ENCODE data around the gene TRIM16. TPM values are rescaled to one million over a fixed set of nuclear protein-coding genes. Genes with fewer than 3 reads are reported as not detected.
"Not testable (repeated sequence)": the region's sequence is repeated elsewhere in the genome, so short reads cannot be mapped to it uniquely, and the experiment has no call there.

Gene TRIM16
- 13.2 and 13.7 TPM in 2 replicates for total RNA-seq

DNA sequence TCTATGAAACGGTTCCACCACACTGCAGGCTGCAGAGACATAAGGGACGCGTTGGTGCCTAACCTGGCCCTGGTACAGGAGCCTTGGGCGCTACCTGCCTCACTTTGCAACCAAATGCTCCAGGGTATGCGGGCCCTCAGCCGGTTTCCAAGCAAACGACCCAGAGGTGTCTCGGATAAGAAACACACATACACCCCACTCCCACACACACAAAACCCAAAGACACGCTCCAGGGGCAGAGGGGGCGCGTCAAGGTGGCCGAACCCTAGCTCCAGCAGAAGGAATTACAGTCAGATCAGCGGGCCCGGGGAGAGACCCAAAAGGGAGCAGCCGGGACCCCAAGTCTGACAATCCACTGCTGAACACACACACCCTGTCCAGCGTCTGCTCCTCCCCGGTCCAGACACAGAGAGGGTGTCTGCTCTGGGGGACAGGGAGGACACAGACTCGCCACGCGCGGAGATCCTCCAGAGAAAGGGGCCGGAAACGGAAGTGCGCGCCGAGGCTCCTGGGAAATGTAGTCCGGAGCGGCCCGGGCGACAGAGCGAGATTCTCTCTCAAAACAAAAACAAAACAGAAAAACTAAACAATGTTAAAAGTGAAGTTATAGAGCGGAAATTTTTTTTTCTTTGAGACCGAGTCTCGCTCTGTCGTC is at the start of gene TRIM16:
Gene TRIM16, minus strand, starts transcription at position 488 of the 655 bp plus-strand sequence. CDS start 32,702 bp downstream, outside the sequence.
- intact Hi-C loops (cut with micrococcal nuclease) = not testable (repeated sequence)

DNA sequence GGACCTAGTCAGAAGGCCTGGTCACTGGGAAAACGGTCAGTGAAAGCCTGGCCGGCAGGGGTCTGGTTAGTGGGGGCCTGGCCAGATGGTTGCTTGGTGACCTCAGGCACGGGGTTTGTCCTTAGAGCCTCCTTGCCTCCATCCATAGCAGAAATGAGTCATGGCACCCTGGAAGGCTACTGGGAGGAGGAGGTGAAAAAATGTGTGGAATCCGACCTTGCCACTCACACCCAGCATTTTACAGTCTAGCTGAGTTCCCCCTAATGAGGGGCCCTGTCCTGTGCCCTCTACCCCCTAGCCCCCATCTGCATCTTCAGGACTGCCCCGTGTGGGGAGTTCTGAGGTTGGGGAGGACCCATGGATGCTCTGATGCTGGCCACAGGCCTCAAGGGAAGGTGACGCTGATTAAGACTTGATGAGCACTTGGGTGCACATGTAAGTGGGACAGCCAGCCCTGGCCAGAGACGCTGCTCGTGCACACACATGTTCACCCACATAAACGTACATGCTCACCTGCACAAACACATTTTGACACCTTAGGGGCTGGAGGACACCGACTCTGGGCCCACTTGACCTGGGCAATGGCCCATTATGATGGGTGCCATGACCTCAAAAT is 49.2 kb upstream of the TRIM16 start:
- intact Hi-C loops (cut with micrococcal nuclease) = not testable (repeated sequence)

DNA sequence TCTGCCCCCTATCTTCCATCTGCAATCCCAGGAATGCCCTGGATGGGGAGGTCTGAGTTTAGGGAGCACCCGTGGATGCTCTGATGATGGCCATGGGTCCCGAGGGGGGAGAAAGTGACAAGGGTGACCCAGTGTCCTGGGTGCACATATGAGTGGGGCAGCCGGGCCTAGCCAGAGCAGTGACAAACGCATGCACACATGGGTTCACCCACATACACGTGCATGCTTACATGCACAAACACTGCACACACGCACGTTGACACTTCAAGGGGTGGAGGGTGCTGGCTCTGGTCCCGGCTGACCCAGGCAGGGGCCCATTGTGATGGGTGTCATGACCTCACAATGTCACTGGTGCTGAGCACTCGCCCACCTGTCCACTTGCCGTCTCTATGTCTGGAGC is 47.8 kb upstream of the TRIM16 start, which contains the start of gene TBC1D26:
Gene TBC1D26, plus strand, starts transcription at position 384 of the 400 bp plus-strand sequence. CDS start 3,066 bp downstream, outside the sequence.
- intact Hi-C loops (cut with micrococcal nuclease) = not testable (repeated sequence)

DNA sequence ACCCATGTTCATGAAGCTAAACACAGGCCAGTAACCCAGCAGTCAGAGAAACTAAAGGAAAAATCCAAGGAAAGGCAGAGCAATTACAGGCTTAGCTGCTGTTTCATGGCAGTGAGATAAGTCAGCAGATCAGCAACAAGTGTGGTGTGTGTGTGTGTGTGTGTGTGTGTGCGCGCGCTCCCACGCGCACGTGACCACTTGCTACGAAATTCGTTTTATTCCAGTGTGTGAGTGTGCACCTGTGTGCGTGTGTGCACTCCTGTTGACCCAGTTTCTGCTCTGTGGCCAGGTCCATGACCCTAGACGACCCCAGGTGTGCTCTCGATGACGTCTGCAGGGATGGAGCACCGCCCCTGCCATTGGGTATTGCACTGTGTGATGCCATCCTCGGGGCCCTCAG is 46.4 kb upstream of the TRIM16 start:
- intact Hi-C loops (cut with micrococcal nuclease) = not testable (repeated sequence)

DNA sequence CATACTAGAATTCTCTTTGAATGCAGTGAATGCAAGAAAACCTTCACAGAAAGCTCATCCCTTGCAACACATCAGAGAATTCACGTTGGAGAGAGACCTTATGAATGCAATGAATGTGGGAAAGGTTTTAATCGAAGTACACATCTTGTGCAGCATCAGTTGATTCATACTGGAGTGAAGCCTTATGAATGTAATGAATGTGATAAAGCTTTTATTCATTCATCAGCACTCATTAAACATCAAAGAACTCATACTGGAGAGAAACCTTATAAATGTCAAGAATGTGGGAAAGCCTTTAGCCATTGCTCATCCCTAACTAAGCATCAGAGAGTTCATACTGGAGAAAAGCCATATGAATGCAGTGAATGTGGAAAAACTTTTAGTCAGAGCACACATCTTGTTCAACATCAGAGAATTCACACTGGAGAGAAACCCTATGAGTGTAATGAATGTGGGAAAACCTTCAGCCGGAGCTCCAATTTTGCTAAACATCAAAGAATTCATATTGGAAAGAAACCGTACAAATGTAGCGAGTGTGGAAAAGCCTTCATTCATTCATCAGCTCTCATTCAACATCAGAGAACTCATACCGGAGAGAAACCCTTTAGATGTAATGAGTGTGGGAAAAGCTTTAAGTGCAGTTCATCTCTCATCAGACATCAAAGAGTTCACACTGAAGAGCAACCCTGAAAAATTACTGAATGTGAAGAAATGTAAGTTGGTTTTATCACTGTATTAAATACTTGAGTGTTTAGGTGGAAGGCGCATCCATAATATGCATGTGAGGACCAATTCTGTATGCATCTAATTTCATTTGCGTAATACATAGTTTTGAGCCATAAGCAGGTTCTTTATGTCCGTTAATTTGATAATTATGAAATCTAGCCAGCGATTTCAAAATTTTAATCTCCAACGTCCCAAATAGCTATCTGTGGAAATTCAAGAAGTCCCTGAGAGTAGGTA is 32.8 kb upstream of the TRIM16 start:
- intact Hi-C loops (cut with micrococcal nuclease) = not testable (repeated sequence)

DNA sequence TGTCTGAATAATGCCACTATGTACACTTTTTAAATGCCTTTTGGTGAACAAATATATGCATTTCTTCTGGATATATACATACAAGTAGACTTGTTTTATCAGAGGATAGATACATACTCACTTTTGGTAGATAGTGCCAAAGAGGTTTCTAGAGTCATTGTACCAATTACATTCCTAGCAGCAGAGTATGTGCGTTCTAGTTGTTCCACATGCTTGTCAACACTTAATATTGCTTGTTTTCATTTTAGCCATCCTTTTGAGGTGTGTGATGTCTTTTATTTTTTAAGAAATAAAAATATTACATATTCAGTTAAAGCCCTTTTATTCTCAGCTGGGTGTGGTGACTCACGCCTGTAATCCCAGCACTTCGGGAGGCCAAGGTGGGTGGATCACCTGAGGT is 24.8 kb upstream of the TRIM16 start:
- intact Hi-C loops (cut with micrococcal nuclease) = not testable (repeated sequence)

DNA sequence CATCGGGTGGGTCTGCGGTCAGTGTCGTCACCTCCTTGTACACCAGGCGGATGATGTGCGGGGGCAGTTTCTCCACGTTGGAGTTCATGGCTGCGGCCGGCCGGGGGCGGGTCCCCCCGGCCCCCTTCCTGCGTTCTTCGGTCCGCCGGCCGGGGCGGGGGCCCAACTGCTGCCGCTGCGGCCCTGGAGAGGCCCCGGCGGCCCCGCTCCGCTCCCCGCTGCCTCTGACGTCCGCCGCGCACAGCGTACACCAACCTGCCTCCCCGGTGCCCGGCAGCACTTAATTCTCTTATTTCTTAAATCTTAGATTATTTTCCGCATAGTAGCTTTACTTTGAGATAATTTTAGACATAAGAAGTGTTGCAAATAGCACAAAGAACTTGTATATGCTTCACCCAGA is 20.7 kb upstream of the TRIM16 start:
- intact Hi-C loops (cut with micrococcal nuclease) = not testable (repeated sequence)

DNA sequence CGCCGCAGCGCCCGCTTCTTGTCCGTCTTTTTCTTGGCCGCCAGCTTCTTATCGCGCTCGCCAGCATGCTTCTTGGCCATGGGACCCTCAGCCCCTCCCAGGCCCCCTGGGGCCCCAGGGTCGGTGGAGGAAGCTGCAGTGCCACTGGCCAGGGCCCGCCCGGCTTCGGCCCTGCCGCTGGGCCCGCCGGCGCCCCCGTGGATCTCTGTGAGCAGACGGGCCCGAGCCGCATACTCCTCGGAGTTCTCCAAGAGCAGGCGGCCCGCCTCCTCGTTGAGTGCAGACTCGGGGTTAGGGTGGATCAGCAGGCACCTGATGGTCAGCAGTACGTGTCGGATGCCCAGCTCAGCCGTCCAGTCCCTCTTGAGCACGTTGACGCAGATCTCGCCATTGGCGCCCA is 20.1 kb upstream of the TRIM16 start:
- intact Hi-C loops (cut with micrococcal nuclease) = not testable (repeated sequence)

DNA sequence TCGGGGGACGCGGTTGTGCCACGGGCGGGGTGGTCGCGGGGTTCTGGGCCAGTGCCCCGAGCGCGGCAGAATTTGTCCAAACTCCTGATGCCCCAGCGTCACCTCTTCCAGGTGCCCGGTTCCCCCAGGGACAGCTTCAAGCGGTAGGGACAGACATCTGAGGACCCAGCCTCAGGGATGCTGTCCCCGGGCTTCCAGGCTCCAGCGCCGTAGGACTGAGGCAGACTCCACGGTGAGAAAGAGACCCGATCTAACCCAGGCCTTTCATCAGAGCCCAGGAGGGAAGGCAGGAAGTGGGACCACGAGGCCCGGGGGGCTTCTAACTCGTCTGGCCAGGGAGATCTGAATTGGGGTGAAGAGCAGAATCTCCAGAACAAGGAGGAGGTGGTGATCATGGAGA is 15.8 kb upstream of the TRIM16 start:
- intact Hi-C loops (cut with micrococcal nuclease) = not testable (repeated sequence)

DNA sequence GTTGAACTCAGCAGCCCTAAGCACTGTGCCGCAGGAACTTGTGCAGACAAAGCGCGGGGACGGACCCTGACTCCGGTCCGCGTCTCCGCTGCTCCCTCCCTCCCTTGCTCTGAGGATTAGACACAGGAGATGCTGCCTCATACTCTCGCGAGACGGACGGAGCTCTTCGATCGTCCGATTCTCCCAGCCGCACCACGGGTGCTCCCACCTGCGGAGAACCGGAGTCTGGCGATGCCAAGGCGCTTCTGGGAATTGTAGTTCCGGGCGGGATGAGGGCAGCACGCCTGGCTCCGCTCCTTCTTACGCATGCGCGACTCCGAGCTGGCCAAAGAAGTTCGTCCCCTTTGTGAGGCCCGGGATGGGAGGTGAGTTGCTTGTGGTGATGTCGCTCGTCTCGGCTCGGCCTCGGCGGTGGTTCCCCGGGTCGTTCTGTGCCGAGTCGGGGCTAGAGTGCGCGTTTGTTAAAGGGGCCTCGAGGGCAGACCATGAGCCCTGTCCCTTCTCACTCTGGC is 15.4 kb upstream of the TRIM16 start, which contains the start of gene ZNF286A:
Gene ZNF286A, plus strand, starts transcription at position 340 of the 512 bp plus-strand sequence. CDS start 578 bp downstream, outside the sequence.
- intact Hi-C loops (cut with micrococcal nuclease) = not testable (repeated sequence)

DNA sequence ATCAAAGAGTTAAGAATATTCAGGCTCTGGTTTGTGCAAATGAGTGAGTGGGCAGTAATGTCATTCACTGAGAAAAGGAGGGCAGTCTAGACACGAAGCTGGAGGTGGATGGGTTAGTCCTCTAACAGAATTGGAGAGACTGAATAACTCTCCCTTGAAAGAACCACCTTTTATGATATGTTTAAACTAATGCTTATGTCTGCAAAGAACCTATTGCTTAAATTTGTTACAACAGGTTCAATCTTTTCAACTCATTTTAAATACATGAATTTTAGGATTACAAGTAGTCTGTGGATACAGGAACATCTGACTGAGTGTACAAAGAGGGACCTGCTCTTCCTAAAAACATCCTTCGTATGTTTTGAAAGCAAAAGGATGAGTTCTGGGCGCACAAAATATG is 14.9 kb upstream of the TRIM16 start:
- intact Hi-C loops (cut with micrococcal nuclease) = not testable (repeated sequence)

DNA sequence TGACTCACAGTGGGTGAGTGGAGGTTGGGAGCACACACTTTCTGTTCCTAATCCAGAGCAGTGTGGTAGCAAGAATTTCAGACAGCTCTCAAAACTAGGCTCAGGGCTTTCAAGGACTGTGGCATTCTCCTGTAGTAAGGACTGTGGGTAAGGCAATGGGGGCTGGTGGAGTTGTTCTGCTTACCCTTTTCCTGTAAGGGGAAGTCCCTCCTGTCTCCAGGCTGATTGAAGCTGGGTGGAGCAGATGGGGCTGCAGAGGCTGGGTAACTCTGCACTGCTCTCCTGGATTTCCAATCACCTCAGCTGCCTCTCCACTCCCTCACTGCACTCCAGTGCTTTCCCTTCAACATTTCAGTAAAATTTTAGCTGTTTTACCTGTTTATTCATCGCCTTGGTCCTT is 3.4 kb upstream of the TRIM16 start:
- intact Hi-C loops (cut with micrococcal nuclease) = not testable (repeated sequence)

DNA sequence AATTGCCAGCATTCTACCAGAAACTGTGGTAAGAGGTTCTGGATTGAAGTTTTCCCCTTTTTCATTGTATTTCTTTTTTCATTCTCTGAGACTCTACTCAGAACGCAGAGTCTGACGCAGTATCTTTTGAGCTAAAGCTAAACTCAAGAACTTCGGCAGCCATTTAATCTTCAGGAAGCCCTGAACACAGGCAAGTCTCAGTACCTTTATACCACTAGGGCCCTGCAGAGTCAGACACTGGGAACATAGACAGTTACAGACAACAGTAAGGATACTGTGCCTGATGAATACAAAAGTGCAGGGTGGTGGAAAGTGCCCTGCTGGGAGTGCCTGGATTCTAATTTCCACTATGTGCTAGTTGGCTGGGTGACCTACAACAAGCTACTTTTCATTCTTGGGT is 976 bp downstream of the TRIM16 start:
- intact Hi-C loops (cut with micrococcal nuclease) = not testable (repeated sequence)

DNA sequence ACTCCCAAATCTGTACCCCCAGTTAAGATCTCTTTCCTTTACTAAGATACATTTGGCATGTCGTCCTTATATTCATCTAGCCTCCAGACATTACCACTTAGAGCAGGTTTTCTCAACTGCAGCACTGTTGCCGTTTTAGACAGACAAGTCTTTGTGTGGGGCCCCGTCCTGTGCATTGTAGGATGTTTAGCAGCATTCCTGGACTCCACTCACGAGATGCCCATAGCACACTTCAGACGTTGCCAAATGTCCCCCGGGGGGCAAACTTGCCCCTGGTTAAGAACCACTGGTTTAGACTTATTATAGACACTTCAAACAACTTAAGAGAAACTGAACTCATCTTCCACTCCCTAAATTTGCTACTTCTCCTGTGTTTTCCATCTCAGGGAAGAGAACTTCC is 8.1 kb downstream of the TRIM16 start:
- intact Hi-C loops (cut with micrococcal nuclease) = not testable (repeated sequence)

DNA sequence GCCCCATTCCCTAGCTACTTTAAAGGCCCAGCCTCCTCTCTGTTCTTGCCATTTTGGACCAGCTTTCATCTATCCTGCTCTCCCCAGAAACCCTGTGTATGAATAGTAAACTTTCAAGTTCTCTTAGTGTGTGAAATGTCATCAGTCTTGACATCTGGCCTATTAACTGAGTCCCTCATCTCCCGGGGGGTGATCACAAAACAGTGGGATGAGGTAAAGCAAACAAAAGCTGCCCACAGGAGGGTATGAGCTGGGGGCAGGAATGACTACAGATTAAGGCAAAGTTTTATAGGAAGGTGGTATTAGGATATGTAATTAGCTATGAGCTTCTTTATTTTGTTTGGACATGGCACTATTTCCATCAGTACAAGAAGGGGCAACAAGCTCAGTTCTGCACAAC is 9.5 kb downstream of the TRIM16 start:
- intact Hi-C loops (cut with micrococcal nuclease) = not testable (repeated sequence)

DNA sequence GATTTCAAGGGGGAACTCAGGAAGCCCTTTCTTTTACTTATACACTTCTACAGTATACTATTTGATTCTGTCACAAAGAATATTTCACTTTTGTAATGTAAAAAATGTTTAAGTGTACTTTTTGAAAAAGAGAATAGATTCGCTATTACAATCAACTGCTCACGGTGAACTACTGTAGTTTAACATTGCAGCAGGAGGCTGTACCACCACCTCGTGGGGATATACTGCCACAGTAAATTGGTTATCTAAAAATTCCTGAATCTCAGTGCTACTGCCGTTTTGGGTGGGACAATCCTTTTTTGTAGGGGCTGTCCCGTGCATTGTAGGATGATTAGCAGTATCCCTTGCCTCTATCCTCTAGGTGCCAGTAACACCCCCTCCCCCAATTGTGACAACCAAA is 14.6 kb downstream of the TRIM16 start:
- intact Hi-C loops (cut with micrococcal nuclease) = not testable (repeated sequence)

DNA sequence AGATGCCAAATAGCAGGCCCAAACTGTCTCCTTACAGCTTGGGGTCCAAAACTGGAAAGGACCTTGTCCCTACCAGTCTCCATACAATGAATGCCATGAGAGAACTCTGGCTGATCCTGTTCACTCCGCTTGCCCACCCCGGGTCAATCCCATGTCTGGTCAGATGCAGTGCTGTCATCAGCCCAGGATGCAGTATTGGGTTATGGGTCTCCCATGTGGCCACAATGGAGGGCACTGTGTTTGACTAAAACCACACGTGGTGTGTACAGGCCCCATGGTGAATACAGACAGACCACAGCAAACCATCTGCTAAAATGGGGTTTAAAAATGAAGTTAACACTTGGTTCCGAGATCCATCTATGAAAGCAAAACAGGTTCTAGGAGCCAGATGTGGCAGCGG is 20.4 kb downstream of the TRIM16 start:
- intact Hi-C loops (cut with micrococcal nuclease) = no loop called here

DNA sequence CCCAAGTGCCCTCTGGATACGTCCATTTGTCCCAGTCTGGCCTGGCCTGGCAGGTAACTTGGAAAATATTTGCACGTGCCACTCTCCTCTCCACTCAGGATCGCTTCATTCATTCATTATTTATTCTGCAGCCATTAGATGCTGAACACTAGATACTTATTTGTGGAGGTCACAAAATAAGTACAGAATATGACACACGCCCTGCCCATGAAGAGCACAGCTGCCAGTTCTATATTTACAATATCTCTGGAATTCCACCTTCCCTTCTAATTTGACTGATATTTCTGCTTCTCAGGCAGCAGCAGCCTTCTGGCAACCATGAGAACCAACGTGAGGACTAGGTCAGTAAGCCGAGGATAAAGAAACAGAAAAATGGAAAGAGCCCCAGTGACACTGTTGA is 20.9 kb downstream of the TRIM16 start:
- intact Hi-C loops (cut with micrococcal nuclease) = no loop called here

DNA sequence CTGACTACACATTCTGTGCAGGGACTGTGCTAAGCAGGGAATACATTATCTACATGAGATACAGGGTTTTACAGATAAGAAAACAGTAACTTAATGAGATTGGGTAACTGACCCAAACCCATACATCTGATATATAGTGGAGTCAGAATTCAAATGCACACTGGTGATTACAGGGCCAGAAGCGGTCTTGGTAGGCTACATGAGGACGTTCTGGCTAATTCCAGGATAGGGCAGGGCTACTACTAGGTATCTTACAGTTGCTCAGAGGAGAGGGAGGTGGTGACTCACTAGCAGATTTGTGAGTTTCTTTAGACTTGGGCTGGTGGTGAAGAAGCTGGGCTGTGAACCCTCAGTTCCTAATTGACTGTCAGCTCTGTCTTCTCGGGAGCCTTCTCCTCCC is 21.4 kb downstream of the TRIM16 start:
- intact Hi-C loops (cut with micrococcal nuclease) = no loop called here

DNA sequence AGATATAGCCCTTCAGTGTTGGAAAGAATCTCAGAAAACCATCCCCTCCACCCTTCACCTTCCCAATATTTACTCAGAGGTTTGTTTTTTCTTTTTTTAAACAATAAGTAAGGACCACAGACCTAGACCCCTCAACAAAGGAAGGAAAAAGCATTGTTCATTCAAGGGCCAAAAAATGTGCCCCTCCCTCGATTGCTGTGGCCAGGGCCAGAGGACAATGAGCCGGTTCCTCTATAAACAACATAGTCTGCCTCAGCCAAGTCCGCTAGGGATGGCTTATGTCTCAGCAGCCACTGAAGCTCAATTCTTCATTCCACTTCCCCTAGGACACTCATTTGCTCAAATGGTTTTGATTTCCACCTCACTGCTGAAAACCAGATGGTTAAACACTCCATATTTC is 24.0 kb downstream of the TRIM16 start:
- intact Hi-C loops (cut with micrococcal nuclease) = no loop called here

DNA sequence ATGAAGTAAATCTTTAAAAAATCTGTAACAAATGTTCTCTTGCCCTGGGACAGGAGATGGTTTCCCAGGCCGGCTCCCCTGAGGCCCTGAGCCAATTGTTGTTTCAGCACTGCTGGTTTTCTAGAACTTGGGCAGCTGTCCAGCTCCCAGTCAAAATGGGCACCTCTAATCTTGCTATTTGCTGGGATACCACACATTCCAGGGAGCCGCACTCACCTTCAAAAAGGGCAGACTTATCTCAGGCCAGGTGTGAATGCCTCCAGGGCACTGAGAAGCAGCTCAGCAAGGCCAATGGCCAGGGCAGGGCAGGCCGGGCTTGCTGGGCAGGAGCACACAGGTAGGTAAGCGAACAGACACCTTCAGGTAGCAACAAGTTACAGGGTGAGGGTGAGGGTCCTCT is 24.4 kb downstream of the TRIM16 start:
- intact Hi-C loops (cut with micrococcal nuclease) = no loop called here

DNA sequence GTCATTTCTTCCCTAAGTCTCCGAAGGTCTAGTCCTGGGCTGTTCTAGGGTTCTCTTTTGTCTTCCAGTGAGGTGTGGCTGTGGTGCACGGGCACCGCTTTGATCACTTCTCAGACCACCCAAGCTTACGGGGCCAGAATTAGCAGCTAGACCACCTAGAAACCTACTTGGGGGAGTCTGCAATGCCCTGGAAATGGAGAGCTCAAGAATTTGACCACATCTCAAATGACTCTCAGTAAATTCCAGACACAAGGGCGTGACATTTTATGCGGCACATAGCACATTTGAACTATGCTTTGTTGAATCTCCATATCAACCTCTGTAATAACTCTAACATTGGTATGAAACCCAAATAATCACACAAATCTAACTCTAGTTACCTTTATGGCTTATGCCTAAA is 24.9 kb downstream of the TRIM16 start:
- intact Hi-C loops (cut with micrococcal nuclease) = no loop called here

All from T-helper 2 cell treated with Interferon-gamma antibody and Interleukin-4, amounts not matched to agents 100 ng/mL and 5 ng/mL, for 36 hours (primary cell).